Measurements from ENCODE around the gene ZBTB2. TPM values are rescaled to one million over a fixed set of nuclear protein-coding genes. Genes with fewer than 3 reads are reported as not detected.

The ZBTB2 gene
- total RNA-seq, 4 donors from 2014 or later, result 10.9 to 12.3 (median 11.3) TPM

- 69 to 76% methylated on average over 4 of the region's 4 CpGs for WGBS, 2 donors
- no peak for DNase-seq (ENCODE audit: low spot score in 2 of 2)
Observed at GRCh38 chr6:151425561-151425960, 34.2 kb upstream of the ZBTB2 start.

DNA sequence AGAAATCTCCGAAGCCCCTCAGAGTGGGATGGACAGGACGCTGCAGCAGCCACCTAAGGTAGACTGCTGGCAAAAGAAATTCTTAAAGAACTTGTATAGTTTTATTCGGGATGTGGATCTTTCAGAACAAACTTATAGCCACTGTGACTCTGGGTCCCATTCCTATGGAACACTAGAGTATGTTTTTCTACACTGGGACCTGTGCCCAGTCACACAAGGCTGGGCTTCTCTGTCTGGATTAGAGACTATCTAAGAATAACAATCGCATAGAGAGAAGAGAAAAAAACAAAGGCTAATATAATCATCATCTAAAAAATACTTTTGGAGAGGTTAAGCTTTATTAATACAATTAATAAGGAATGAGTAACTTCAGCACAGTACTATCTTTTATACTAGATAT, 31.6 kb upstream of the ZBTB2 start:
- no peak overlapping the region for H3K4me3 ChIP-seq (ENCODE audit: low read depth, poor library complexity, severe bottlenecking)
- intact Hi-C loops (cut with DNase I; ENCODE audit: low total_unique reads), result no loop called here
- TF ChIP-seq POLR2A (IDR thresholded peaks at IDR 0.05) (no peak), CTCF (IDR thresholded peaks at IDR 0.05) (no peak)
- WGBS, 2 donors, result 92 to 96% methylated on average over 4 of the region's 4 CpGs
- DNase-seq (ENCODE audit: low spot score in 2 of 2), result no peak

More at GRCh38 chr6:151425561-151425960, 34.2 kb upstream of the ZBTB2 start:
- TF ChIP-seq POLR2A (IDR thresholded peaks at IDR 0.05) (no peak), CTCF (IDR thresholded peaks at IDR 0.05) (no peak)
- no peak overlapping the region for H3K4me3 ChIP-seq (ENCODE audit: low read depth, poor library complexity, severe bottlenecking)
- intact Hi-C loops (cut with DNase I; ENCODE audit: low total_unique reads), result no loop called here

DNA sequence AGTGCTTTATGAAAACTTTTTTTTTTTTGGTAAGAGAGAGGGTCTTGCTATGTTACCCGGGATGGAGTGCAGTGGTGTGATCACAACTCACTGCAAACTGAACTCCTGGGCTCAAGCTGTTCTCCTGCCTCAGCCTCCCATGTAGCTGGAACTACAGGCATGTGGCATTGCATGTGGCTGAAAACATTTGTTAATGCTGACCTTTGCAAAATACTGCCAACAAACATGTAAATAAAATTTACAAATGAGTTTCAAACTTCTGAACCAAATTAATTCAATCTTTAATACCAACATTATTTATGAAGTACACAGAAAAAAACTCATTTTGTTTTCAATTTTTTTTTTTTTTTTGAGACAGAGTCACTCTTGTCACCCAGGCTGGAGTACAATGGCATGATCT, 26.1 kb upstream of the ZBTB2 start:
- no peak for DNase-seq (ENCODE audit: low spot score in 2 of 2)
- 87 to 89% methylated on average over 1 of the region's 1 CpG for WGBS, 2 donors
- H3K4me3 ChIP-seq (ENCODE audit: low read depth, poor library complexity, severe bottlenecking), result no peak overlapping the region
- intact Hi-C loops (cut with DNase I; ENCODE audit: low total_unique reads), result no loop called here
- no peak for TF ChIP-seq POLR2A (IDR thresholded peaks at IDR 0.05)
- no peak for TF ChIP-seq CTCF (IDR thresholded peaks at IDR 0.05)

DNA sequence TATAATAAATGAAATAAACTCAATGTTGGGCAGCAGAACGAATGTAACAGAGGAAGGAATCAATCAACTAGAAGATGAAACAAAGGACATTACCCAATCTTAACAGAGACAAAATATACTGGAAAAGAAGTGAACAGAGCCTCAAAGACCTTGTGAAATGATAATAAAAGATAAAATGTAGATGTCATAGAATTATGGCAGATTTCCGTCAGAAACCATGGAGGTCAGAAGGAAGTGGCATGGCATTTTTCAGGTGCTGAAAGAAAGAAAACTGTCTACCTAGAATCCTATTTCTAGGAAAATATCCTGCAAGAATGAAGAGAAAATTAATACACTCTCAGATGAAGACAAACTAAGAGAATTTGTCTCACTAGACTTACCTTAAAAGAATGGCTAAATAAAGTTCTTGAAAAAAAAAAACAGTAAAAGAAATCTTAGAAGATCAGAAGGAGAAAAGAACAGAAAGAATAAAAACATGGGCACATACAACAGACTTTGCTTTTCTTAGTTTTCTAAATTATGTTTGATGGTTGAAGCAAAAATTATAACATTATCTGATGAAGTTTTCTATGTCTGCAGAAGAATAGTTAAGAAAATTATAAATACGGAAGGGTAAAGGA, 23.4 kb upstream of the ZBTB2 start:
- WGBS, 2 donors, result 96 to 99% methylated on average over 3 of the region's 3 CpGs
- TF ChIP-seq CTCF (IDR thresholded peaks at IDR 0.05) (no peak), POLR2A (IDR thresholded peaks at IDR 0.05) (no peak)
- no peak for DNase-seq (ENCODE audit: low spot score in 2 of 2)
- intact Hi-C loops (cut with DNase I; ENCODE audit: low total_unique reads), result no loop called here
- no peak overlapping the region for H3K4me3 ChIP-seq (ENCODE audit: low read depth, poor library complexity, severe bottlenecking)

DNA sequence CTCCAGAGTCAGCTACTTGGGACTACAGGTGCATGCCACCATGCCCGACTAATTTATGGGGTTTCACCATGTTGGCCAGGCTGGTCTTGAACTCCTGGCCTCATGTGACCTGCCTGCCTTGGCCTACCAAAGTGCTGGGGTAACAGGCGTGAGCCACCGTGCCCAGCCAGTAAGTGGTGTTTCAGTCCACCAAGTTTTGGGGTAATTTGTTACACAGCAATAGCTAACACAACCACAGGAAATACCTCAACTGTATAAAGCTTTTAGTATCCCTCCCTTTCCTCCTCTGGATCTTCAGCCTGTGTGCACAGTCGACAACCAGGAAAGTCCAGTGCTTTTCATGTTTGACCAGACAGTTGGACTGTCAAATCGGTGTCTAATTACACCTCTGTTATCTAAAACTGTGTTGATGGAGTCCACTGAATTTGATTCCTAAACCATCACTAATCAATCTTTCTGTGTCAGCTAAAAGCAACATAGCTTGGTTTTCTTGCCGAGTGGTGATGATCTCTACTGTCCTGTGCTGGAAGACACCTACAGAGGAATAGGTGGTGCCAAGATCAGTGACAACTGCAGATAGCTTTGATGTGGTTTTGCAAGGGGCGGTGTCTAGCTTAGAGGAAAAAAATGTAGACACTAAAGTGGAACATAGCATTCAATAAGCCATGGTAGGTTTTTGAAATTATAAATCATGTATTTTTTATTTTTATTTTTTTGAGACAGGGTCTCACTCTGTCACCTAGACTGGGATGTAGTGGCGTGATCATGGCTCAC, 22.2 kb upstream of the ZBTB2 start:
- intact Hi-C loops (cut with DNase I; ENCODE audit: low total_unique reads), result no loop called here
- TF ChIP-seq CTCF (IDR thresholded peaks at IDR 0.05) (no peak), POLR2A (IDR thresholded peaks at IDR 0.05) (no peak)
- WGBS, 2 donors, result 96% methylated on average over 8 of the region's 8 CpGs
- H3K4me3 ChIP-seq (ENCODE audit: low read depth, poor library complexity, severe bottlenecking), result no peak overlapping the region
- no peak for DNase-seq (ENCODE audit: low spot score in 2 of 2)
